GM12872 (cell line): ENCODE measurements around the gene OPA3.

Experiments used
- CTCF ChIP-seq: IDR thresholded peaks from 3 replicates; pipeline ENCODE4 v1.5.1; 2011; ENCODE audit warnings: low read depth, mild to moderate bottlenecking, low read length, moderate library complexity; ENCODE audit not compliant: insufficient read depth

OPA3 gene

GRCh38 chr19:45531349-45531748, 53.3 kb downstream of the OPA3 start:
- TF ChIP-seq CTCF: no peak

- no peak for TF ChIP-seq CTCF
Observed at GRCh38 chr19:45529420-45529785, 55.2 kb downstream of the OPA3 start.

- no peak for TF ChIP-seq CTCF
Observed at GRCh38 chr19:45528744-45529419, 55.7 kb downstream of the OPA3 start.

- TF ChIP-seq CTCF: no peak
Observed at GRCh38 chr19:45528149-45528743, 56.4 kb downstream of the OPA3 start.

GRCh38 chr19:45527731-45528130, 56.9 kb downstream of the OPA3 start:
- TF ChIP-seq CTCF: no peak

DNA sequence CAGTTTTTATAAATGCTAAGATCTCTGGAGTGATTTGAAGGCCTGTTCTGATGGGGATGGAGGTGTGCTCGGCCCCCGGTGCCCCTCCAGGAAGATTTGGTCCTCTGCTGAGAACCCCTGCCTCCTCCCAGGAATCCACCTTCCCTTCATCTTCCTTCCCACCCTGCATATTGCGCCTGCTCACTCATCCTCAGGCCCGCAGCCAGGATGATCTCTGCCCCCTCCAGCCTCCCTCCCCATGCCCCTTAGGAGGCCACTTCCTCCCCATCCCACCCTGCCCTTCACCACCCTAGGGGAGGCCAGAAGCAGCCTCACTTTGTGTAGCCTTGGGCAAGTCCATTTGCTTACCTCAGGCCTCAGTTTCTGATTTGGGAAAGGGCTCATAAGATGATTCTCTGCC, 57.6 kb downstream of the OPA3 start:
- no peak for TF ChIP-seq CTCF

- no peak for TF ChIP-seq CTCF
Observed at GRCh38 chr19:45526143-45526542, 58.5 kb downstream of the OPA3 start.
